ENCODE data around the gene HELLS.

GRCh38 chr10:94591461-94592205, 46.0 kb downstream of the HELLS start:
- no peak for TF ChIP-seq CTCF (IDR thresholded peaks at IDR 0.05)
- TF ChIP-seq POLR2A (IDR thresholded peaks at IDR 0.05), result no peak
